NCI-H2029 treated with DMSO at 0.1 percent for 48 hours (cell line): ENCODE data around the gene SIK3.

Experiments
- DNase-seq: peaks from one replicate; lab custom pipeline; 2025; lab: John Stamatoyannopoulos, UW

The SIK3 gene

GRCh38 chr11:116865696-116866095 lies 232.5 kb downstream of the SIK3 start:
- DNase-seq = no peak

GRCh38 chr11:116864531-116864930 lies 233.7 kb downstream of the SIK3 start:
- no peak for DNase-seq

DNA sequence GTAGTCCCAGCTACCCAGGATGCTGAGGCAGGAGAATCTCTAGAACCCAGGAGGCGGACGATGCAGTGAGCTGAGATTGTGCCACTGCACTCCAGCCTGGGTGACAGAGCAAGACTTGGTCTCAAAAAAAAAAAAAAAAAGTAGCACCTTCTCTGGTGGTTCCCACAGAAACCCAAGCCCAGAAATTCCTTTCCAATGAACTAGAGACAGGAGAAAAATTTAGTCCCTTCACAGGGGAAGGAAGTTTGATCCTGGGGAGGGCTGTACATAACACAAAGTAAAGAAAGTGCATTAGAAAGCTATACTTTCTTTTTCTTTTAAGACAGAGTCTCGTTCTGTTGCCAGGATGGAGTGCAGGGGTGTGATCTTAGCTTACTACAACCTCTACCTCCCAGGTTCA lies 235.3 kb downstream of the SIK3 start:
- no peak for DNase-seq

- no peak for DNase-seq
These were observed 236.0 kb downstream of the SIK3 start for GRCh38 chr11:116862185-116862584.

DNA sequence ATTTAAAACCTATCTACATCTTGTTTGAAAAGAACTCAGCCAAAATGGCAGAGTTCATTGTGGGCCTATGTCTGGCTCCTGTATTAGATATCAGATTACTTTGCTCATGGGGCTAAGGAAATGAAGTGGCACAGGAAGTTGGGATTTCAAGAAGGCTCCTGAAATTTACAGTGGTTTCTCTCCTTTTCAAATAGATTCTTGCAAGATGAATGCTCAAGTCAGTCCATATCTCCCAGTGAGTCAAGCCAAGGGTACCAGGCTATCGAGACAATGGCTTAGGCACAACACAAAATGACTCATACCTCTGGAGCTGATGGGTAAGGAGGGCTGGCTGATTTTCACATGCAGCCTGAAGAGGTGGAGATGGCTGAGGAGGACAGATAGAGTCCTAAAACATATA lies 236.7 kb downstream of the SIK3 start:
- DNase-seq = no peak

- no peak for DNase-seq
These were observed 237.9 kb downstream of the SIK3 start for GRCh38 chr11:116860303-116860702.

- no peak for DNase-seq
These were observed 239.1 kb downstream of the SIK3 start for GRCh38 chr11:116859175-116859574.

- no peak for DNase-seq
These were observed 240.3 kb downstream of the SIK3 start for GRCh38 chr11:116857936-116858335.

DNA sequence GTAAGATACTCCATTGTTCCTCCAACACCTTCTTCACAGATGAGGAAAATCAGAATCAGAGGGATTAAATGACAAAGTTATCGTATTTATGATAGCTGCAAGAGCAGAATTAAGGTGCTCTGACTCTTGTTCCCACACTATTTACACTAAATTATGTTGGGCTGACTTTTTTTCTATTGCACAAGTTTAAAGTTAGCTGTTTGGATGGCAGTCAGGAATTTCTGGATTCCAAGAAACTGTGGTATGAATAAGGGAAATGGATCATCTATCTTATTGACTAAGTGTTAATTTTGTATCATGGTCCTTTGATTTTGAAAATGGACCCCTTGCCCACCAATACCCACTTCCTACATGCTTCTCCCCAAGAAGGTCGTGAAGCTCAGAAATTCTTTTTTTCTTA lies 240.9 kb downstream of the SIK3 start:
- DNase-seq = no peak

GRCh38 chr11:116856423-116856822 lies 241.8 kb downstream of the SIK3 start:
- no peak for DNase-seq

GRCh38 chr11:116855413-116855812 lies 242.8 kb downstream of the SIK3 start:
- no peak for DNase-seq

DNA sequence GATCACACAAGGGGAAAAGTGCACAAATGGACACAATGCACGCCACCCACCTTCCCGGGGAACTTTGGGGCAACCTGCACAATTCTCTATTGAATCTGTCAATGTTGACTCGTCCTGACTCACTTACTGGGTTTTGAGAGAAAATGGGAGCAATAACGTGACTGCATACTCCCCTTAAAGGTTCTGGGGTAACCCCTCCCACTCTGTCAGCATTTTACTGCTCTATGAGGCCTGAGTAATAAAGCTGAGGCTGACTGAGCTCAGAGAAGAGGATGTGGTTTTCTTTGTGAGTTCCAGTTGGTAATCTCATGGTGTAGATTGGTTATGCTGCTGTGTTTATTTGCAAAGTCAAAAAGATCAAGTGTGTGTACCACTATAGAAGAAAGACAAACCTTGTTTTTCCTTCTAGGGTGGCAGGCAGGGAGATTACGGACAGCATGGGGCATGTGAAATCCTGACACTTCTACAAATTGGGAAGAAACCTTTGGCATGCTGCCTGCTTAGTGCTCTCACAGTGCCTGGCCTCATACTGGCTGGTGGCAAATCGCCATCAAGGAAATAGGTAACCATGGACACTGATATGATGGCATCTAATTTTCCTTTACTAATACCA lies 244.7 kb downstream of the SIK3 start:
- DNase-seq = peak; percentile 92

- peak; percentile 6 for DNase-seq
These were observed 245.8 kb downstream of the SIK3 start for GRCh38 chr11:116852261-116853031.

DNA sequence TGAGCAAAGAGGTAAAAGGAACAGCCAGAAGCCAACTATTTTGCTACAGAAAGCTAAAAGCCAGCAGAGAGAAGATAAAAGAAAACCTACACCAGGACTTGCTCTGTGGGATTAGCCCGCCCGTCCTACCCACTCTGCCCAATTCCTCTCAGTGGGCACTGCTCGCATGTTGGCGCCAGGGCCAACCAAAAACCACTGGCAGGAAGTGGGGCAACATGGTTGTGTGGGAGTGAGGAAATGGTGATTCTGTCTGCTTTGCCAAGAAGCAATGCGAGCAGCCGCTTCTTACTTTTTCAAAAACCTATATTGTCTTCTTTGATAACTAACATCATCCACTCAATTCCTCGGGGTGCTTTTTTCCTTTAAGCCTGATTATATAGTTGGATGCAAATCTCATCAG lies 246.6 kb downstream of the SIK3 start:
- DNase-seq = no peak

DNA sequence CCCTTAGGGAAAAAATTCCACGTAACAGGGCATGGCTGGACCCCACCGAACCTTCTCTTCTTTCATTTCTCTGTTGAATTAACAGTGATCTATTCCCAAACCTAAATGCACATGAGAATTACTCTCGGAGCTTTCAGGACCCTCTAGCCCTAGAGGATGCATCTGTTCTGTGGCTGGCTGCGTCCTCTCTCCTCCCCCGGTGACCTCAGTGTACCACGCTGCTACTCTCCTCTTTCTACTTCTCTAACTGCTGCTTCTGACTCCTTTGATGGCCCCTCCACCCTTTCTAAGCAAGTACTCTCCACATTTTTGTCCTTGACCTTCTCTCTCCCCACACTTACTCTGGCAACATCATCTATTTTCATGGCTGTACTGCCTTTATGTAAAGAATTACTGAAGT lies 248.7 kb downstream of the SIK3 start:
- DNase-seq = no peak

GRCh38 chr11:116849060-116849459 lies 249.2 kb downstream of the SIK3 start:
- no peak for DNase-seq

- DNase-seq = no peak
These were observed 250.6 kb downstream of the SIK3 start for GRCh38 chr11:116847612-116848011.

DNA sequence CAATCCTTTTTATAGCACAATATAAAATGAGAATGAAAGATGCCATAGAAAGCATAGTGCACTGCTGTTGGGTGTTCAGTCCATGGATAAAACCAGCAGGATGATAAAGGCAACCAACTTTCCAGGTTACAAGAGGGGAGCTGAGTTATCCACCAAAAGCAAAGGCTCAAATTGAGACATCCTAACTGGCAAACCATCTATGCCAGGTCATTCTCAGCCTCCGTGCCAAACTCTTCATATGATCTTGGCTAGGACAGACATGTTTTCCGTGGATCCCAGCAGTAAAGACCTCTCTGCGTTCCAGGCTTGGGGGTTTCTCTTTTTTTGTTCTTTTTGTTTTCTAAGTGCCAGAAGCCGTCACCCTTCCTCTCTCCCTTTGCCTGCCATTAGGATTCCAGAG lies 253.5 kb downstream of the SIK3 start:
- no peak for DNase-seq

DNA sequence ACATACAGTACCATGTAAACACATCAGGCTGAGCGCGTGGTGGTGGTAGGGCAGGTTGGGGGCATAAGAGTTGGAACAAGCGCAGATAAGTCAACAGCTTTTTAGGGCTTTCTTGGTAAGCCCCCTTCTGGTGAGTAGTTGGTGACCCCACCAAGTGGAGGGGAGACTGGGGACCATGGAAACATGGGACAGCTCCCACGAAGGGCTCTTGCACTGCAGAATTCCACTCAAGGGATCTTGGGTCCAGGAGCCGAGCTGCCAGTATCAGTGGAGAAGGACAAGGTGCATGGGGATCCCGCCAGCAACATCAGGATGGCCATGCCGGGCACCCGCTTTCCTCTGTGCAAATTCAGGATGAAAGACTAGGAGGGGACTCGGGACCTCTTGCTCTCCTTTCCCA lies 254.6 kb downstream of the SIK3 start:
- DNase-seq = no peak

DNA sequence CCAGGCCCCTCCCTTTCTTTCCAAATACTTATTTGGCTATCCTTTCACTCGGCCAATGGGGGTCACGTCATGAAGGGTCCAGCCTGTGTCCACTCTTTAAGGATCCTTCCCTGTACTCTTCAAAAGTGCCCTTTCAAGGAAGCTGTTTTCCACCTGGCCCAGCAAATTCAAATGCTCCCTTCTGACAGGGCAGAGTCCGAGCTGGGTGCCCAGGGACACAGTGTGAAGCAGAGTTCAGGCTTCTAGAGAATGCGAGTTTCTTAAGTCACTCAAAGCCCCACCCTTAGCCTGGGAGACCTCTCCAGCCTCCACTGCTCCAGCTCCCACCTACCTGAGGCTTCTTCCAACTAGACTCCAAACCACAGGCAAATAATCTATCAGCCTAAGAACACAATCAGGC lies 255.3 kb downstream of the SIK3 start:
- no peak for DNase-seq

GRCh38 chr11:116842117-116842516 lies 256.1 kb downstream of the SIK3 start:
- DNase-seq = no peak

DNA sequence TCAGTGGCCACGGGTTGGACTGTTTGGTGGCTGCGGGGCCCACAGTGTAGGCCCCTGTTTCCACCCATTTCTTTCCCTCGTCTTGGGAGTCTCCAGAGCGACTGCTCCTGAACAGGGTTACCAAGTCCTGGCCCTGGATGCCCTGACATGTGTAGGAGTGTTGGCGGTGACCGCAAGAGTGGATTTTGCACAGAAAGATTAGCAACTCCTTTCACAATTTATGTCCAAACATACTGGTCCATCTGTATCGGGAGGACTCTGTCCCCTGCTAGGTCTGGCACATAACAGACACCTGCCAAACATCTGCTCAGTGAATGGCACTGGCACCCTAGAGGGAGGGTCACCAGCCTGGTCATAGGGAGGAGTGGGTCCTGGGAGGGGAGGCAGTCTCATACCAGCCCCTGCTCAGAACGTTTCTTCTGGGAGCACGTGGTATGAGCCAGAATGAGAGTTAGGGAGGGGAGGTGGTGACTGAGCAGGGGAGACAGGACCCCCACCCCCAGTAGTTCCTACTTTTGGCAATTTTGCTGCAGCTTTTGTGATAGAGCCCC lies 257.4 kb downstream of the SIK3 start:
- DNase-seq = no peak

GRCh38 chr11:116840224-116840745 lies 257.9 kb downstream of the SIK3 start:
- no peak for DNase-seq
